IMR-90 (cell line): Measurements from ENCODE around the gene DLGAP4. TPM values are rescaled to one million over a fixed set of nuclear protein-coding genes. Genes with fewer than 3 reads are reported as not detected.

Source experiments
- ATAC-seq: fragments of 200-7000 bp; cut with Tn5 transposase; 2 replicates; pipeline ENCODE4 v1.9.1; 2020; ENCODE audit warnings: low read depth, mild to moderate bottlenecking, moderate library complexity
- BruUV-seq: library from RNA; stranded (reverse); fragments of 400-500 nt; replicated peaks from 2 replicates; lab custom pipeline; 2021; lab: Mats Ljungman, UMichigan
- CTCF ChIA-PET: fragments of 300-600 bp; formaldehyde crosslinking; extraction: SDS; loops from one replicate; lab custom pipeline; 2021; ENCODE audit warnings: antibody characterized with exemption; lab: Yijun Ruan, JAX
- POLR2A ChIA-PET: fragments of 300-600 bp; sonication (Branson Sonifier 250); formaldehyde crosslinking; loops from one replicate; lab custom pipeline; 2022; ENCODE audit warnings: antibody characterized with exemption; ENCODE audit not compliant: unreplicated experiment; lab: Charles Lee
- DNase-seq: peaks from one replicate; pipeline ENCODE4 v3.0.0; 2013
- H2AFZ ChIP-seq: replicated peaks from 2 replicates; pipeline ENCODE3; 2013; ENCODE audit warnings: low read length, mild to moderate bottlenecking; ENCODE audit not compliant: poor library complexity
- H2AK5ac ChIP-seq: 2 replicates; pipeline ENCODE4 v1.6.1; 2013; ENCODE audit warnings: low read depth, low read length, inconsistent platforms
- H2AK9ac ChIP-seq: replicated peaks from 2 replicates; pipeline ENCODE3; 2013; ENCODE audit warnings: mild to moderate bottlenecking, low read depth, low read length, moderate library complexity; ENCODE audit not compliant: poor library complexity
- H2BK120ac ChIP-seq: 2 replicates; pipeline ENCODE4 v1.6.1; 2013; ENCODE audit warnings: low read depth, low read length, inconsistent platforms
- H2BK15ac ChIP-seq: 3 replicates; pipeline ENCODE4 v1.6.1; 2013; ENCODE audit warnings: low read depth, low read length, inconsistent platforms
- H2BK20ac ChIP-seq: 2 replicates; pipeline ENCODE4 v1.6.1; 2013; ENCODE audit warnings: low read depth, mild to moderate bottlenecking, inconsistent platforms, low read length, moderate library complexity
- H2BK5ac ChIP-seq: 2 replicates; pipeline ENCODE4 v1.6.1; 2013; ENCODE audit warnings: mild to moderate bottlenecking, low read depth, low read length, inconsistent platforms; ENCODE audit not compliant: poor library complexity, severe bottlenecking
- H3K14ac ChIP-seq: replicated peaks from 2 replicates; pipeline ENCODE4 v1.6.1; 2013; ENCODE audit warnings: low read depth, low read length, inconsistent platforms
- H3K18ac ChIP-seq: 2 replicates; pipeline ENCODE4 v1.6.1; 2013; ENCODE audit warnings: low read depth, low read length, control low read depth
- H3K23ac ChIP-seq: 2 replicates; pipeline ENCODE4 v1.6.1; 2013; ENCODE audit warnings: low read depth, low read length, inconsistent platforms
- H3K27ac ChIP-seq: 2 replicates; pipeline ENCODE4 v1.5.1; 2013; ENCODE audit warnings: mild to moderate bottlenecking, control low read depth, low read length; ENCODE audit not compliant: insufficient read depth
- H3K27me3 ChIP-seq: 2 replicates; pipeline ENCODE4 v1.6.1; 2013; ENCODE audit warnings: low read length; ENCODE audit not compliant: control insufficient read depth, insufficient read depth
- H3K36me3 ChIP-seq: 2 replicates; pipeline ENCODE4 v1.6.1; 2013; ENCODE audit warnings: low read length, mixed read lengths; ENCODE audit not compliant: control insufficient read depth, insufficient read depth
- H3K4ac ChIP-seq: 2 replicates; pipeline ENCODE4 v1.6.1; 2013; ENCODE audit warnings: low read depth, low read length, inconsistent platforms
- H3K4me1 ChIP-seq: 2 replicates; pipeline ENCODE4 v1.6.1; 2013; ENCODE audit warnings: low read length, mixed read lengths; ENCODE audit not compliant: control insufficient read depth, insufficient read depth
- H3K4me2 ChIP-seq: 2 replicates; pipeline ENCODE4 v1.6.1; 2013; ENCODE audit warnings: low read depth, mild to moderate bottlenecking, control low read depth, low read length, moderate library complexity
- H3K4me3 ChIP-seq: 2 replicates; pipeline ENCODE4 v1.5.1; 2013; ENCODE audit warnings: low read depth, mild to moderate bottlenecking, control low read depth, low read length, moderate library complexity; ENCODE audit not compliant: insufficient read depth
- H3K56ac ChIP-seq: 2 replicates; pipeline ENCODE4 v1.6.1; 2013; ENCODE audit warnings: low read length, inconsistent platforms; ENCODE audit not compliant: insufficient read depth; ENCODE audit errors: extremely low read depth
- H3K79me1 ChIP-seq, 2 experiments: 2 replicates each; pipeline ENCODE4 v1.6.1; 2013; ENCODE audit warnings: low read length in 2 of 2, inconsistent platforms in 1 of 2, low read depth in 1 of 2
- H3K9ac ChIP-seq: 2 replicates; pipeline ENCODE4 v1.6.1; 2013; ENCODE audit warnings: low read depth, low read length, control low read depth
- H3K9me1 ChIP-seq: 2 replicates; pipeline ENCODE4 v1.6.1; 2013; ENCODE audit warnings: low read length, inconsistent platforms; ENCODE audit not compliant: insufficient read depth
- H3K9me3 ChIP-seq: 2 replicates; pipeline ENCODE4 v1.6.1; 2013; ENCODE audit warnings: low read length; ENCODE audit not compliant: control insufficient read depth, insufficient read depth
- H4K20me1 ChIP-seq: 2 replicates; pipeline ENCODE4 v1.6.1; 2013; ENCODE audit warnings: low read length, inconsistent platforms; ENCODE audit not compliant: insufficient read depth
- H4K5ac ChIP-seq: 2 replicates; pipeline ENCODE4 v1.6.1; 2013; ENCODE audit warnings: mild to moderate bottlenecking, low read depth, low read length, control low read depth
- H4K8ac ChIP-seq, 2 experiments: 2 replicates each; pipeline ENCODE4 v1.6.1; 2013; ENCODE audit warnings: low read depth in 2 of 2, low read length in 2 of 2, control low read depth in 1 of 2, inconsistent platforms in 1 of 2
- H4K91ac ChIP-seq: 2 replicates; pipeline ENCODE4 v1.6.1; 2013; ENCODE audit warnings: low read depth, low read length, inconsistent platforms; ENCODE audit not compliant: insufficient read depth
- CHD1 ChIP-seq: IDR thresholded peaks from 2 replicates; pipeline ENCODE4 v1.6.1; 2012; ENCODE audit warnings: low read depth, low read length, improper control_type of control experiment
- FOS ChIP-seq: fragments of 150-350 bp; IDR thresholded peaks from 2 replicates; pipeline ENCODE4 v1.6.1; 2016; ENCODE audit warnings: low read depth, low read length
- MAFK ChIP-seq: IDR thresholded peaks from 2 replicates; pipeline ENCODE4 v1.6.1; 2012; ENCODE audit warnings: low read depth, low read length, improper control_type of control experiment
- WGBS, 2 experiments: methylation state at CpG; one replicate each; pipeline versions ENCODE4 v1.1.5 to v1.1.7; 2013; ENCODE audit warnings: missing lambda C conversion rate in 2 of 2; ENCODE audit not compliant: insufficient read length in 1 of 2; ENCODE audit errors: extremely low coverage in 2 of 2; 5-methylcytosine and 5-hydroxymethylcytosine counted together
- dilution Hi-C: fragments of 300-500 bp; cut with HindIII; formaldehyde crosslinking; loops from one replicate; pipeline ENCODE4 v1.14.3; 2018; ENCODE audit warnings: low sequenced_read_pairs; ENCODE audit not compliant: unreplicated experiment
- in situ Hi-C: fragments of 300-500 bp; cut with MboI; formaldehyde crosslinking; loops from 3 replicates; pipeline ENCODE4 v1.14.3; 2019; ENCODE audit warnings: low sequenced_read_pairs, inconsistent platforms, mixed read lengths
- intact Hi-C: fragments of 100-400 bp; cut with micrococcal nuclease; formaldehyde crosslinking; loops from 2 replicates; pipeline ENCODE4 v1.10.0; 2022
- polyA plus RNA-seq, 3 experiments: library from polyadenylated mRNA; depleted of rRNA; stranded (reverse); fragments of >200 nt; gene quantifications; 2 replicates each; pipeline ENCODE4 v1.2.3, GENCODE V29; 2012; ENCODE audit warnings: low replicate concordance in 1 of 3
- total RNA-seq: library from RNA; depleted of rRNA; stranded (reverse); fragments of >200 nt; gene quantifications from 2 replicates; pipeline ENCODE4 v1.2.3, GENCODE V29; 2012
- TF ChIP-seq, protein P1 (sequence below): conservative IDR thresholded peaks from 2 replicates; pipeline ENCODE4 v1.5.1; 2012; ENCODE audit warnings: mild to moderate bottlenecking, low read depth, low read length, improper control_type of control experiment

The DLGAP4 gene
- total and polyA plus RNA-seq, 2 of the 4 experiments (the other 2 are of a cell fraction), result 32.3 to 73.2 TPM

DNA sequence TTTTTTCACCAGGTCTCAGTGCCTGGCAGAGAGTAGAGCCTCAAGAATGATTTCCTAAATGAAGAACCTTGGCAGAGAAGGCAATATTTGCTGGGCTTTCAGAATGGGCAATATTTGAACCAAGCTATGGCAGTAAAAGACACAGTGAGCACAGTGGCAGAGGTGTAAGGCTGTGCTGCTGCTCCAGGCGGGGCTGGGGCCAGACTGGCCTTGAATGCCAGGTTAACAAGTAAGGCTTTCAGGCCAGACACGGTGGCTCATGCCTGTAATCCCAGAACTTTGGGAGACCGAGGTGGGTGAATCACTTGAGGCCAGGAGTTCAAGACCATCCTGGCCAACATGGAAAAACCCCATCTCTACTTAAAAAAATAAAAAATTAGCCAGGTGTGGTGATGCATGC lies 226.7 kb downstream of the DLGAP4 start:
- Histone ChIP-seq H2BK5ac (no peak overlapping the region), H4K8ac (no peak overlapping the region), H3K27me3 (no peaks in the 10 kb centered on the region), H3K36me3 (peaks cover 15% of the 10 kb centered on the region), H3K9me1 (peaks cover 10% of the 10 kb centered on the region), H2BK15ac (no peak overlapping the region), H2AFZ (no peak overlapping the region), H3K79me1 (no peaks in the 10 kb centered on the region), H4K20me1 (no peaks in the 10 kb centered on the region), H3K18ac (no peak overlapping the region), H2BK120ac (no peak overlapping the region), H2BK20ac (no peak overlapping the region), H2AK5ac (no peak overlapping the region), H3K23ac (no peak overlapping the region), H3K56ac (no peak overlapping the region), H3K4me1 (no peaks in the 10 kb centered on the region), H3K14ac (no peak overlapping the region), H3K4me2 (no peak overlapping the region), H2AK9ac (no peak overlapping the region), H3K9me3 (no peaks in the 10 kb centered on the region), H3K4ac (no peak overlapping the region), H4K5ac (no peak overlapping the region), H3K4me3 (no peak overlapping the region), H3K27ac (no peak overlapping the region), H4K91ac (no peak overlapping the region), H3K9ac (no peak overlapping the region)
- intact Hi-C loops (no loop called here), in situ Hi-C loops (no loop called here), dilution Hi-C loops (no loop called here)
- no peak for DNase-seq
- ChIA-PET CTCF (no interaction called here), POLR2A (no interaction called here)
- no peak for ATAC-seq
- 100% methylated on average over 1 of the region's 3 CpGs; no CpG with 5 or more reads in 1 of the 2 experiments for WGBS, 2 experiments
- TF ChIP-seq FOS (no peak), CHD1 (no peak), MAFK (no peak)
- TF ChIP-seq, protein P1, sequence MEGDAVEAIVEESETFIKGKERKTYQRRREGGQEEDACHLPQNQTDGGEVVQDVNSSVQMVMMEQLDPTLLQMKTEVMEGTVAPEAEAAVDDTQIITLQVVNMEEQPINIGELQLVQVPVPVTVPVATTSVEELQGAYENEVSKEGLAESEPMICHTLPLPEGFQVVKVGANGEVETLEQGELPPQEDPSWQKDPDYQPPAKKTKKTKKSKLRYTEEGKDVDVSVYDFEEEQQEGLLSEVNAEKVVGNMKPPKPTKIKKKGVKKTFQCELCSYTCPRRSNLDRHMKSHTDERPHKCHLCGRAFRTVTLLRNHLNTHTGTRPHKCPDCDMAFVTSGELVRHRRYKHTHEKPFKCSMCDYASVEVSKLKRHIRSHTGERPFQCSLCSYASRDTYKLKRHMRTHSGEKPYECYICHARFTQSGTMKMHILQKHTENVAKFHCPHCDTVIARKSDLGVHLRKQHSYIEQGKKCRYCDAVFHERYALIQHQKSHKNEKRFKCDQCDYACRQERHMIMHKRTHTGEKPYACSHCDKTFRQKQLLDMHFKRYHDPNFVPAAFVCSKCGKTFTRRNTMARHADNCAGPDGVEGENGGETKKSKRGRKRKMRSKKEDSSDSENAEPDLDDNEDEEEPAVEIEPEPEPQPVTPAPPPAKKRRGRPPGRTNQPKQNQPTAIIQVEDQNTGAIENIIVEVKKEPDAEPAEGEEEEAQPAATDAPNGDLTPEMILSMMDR, result no peak
- no TSS peak for BruUV-seq
